ENCODE results near the gene CDK9.
"Not testable (repeated sequence)": the region's sequence is repeated elsewhere in the genome, so short reads cannot be mapped to it uniquely, and the experiment has no call there.

The CDK9 gene

GRCh38 chr9:127817881-127818434 is 32.1 kb downstream of the CDK9 start:
- in situ Hi-C loops (cut with MboI; ENCODE audit: low sequenced_read_pairs): no loop called here

GRCh38 chr9:127818574-127818973 is 32.7 kb downstream of the CDK9 start:
- in situ Hi-C loops (cut with MboI; ENCODE audit: low sequenced_read_pairs): no loop called here

- in situ Hi-C loops (cut with MboI; ENCODE audit: low sequenced_read_pairs): no loop called here
Observed at GRCh38 chr9:127822108-127822507, 36.3 kb downstream of the CDK9 start.

GRCh38 chr9:127825319-127826051 is 39.7 kb downstream of the CDK9 start:
- in situ Hi-C loops (cut with MboI; ENCODE audit: low sequenced_read_pairs): no loop called here

- in situ Hi-C loops (cut with MboI; ENCODE audit: low sequenced_read_pairs): no loop called here
Observed at GRCh38 chr9:127826253-127826913, 40.5 kb downstream of the CDK9 start.

- in situ Hi-C loops (cut with MboI; ENCODE audit: low sequenced_read_pairs): no loop called here
Observed at GRCh38 chr9:127828262-127829031, 42.6 kb downstream of the CDK9 start.

- in situ Hi-C loops (cut with MboI; ENCODE audit: low sequenced_read_pairs): no loop called here
Observed at GRCh38 chr9:127829205-127829906, 43.5 kb downstream of the CDK9 start.

- in situ Hi-C loops (cut with MboI; ENCODE audit: low sequenced_read_pairs): no loop called here
Observed at GRCh38 chr9:127832248-127832647, 46.4 kb downstream of the CDK9 start.

- in situ Hi-C loops (cut with MboI; ENCODE audit: low sequenced_read_pairs): no loop called here
Observed at GRCh38 chr9:127833555-127833954, 47.7 kb downstream of the CDK9 start.

- in situ Hi-C loops (cut with MboI; ENCODE audit: low sequenced_read_pairs): no loop called here
Observed at GRCh38 chr9:127835991-127836516, 50.2 kb downstream of the CDK9 start.

GRCh38 chr9:127836561-127836960 is 50.7 kb downstream of the CDK9 start:
- in situ Hi-C loops (cut with MboI; ENCODE audit: low sequenced_read_pairs): not testable (repeated sequence)

GRCh38 chr9:127837346-127837745 is 51.5 kb downstream of the CDK9 start:
- in situ Hi-C loops (cut with MboI; ENCODE audit: low sequenced_read_pairs): no loop called here

- in situ Hi-C loops (cut with MboI; ENCODE audit: low sequenced_read_pairs): no loop called here
Observed at GRCh38 chr9:127838375-127839078, 52.7 kb downstream of the CDK9 start.
